ENCODE results near the gene COBL. TPM values are rescaled to one million over a fixed set of nuclear protein-coding genes. Genes with fewer than 3 reads are reported as not detected.

COBL gene
- total RNA-seq, 1 experiment from 2014 or later: 52.3 TPM

GRCh38 chr7:51217804-51218203 lies 98.8 kb downstream of the COBL start:
- Histone ChIP-seq H2AK5ac (ENCODE audit: insufficient read length, low read length) (no peak overlapping the region), H3K23me2 (ENCODE audit: insufficient read length, low read depth, low read length, poor library complexity, severe bottlenecking) (no peaks in the 10 kb centered on the region), H2BK20ac (ENCODE audit: low read depth, low read length, poor library complexity, severe bottlenecking) (no peak overlapping the region), H3K4me2 (ENCODE audit: insufficient read depth, insufficient read length, low read length) (no peak overlapping the region), H3K79me2 (ENCODE audit: insufficient read depth, low read length) (no peaks in the 10 kb centered on the region), H3K14ac (ENCODE audit: insufficient read depth, low read length) (no peak overlapping the region), H2AFZ (ENCODE audit: low read length) (no peak overlapping the region), H4K5ac (ENCODE audit: insufficient read length, low read depth, low read length) (no peak overlapping the region), H3K27me3 (ENCODE audit: insufficient read depth, low read length) (no peaks in the 10 kb centered on the region), H3K4ac (ENCODE audit: low read depth, low read length) (no peak overlapping the region), H4K91ac (ENCODE audit: insufficient read length, low read depth, low read length) (no peak overlapping the region), H3K79me1 (ENCODE audit: insufficient read depth, low read depth, low read length, poor library complexity, severe bottlenecking) (no peaks in the 10 kb centered on the region), H3K18ac (ENCODE audit: insufficient read length, low read depth, low read length) (no peak overlapping the region), H3K4me1 (ENCODE audit: insufficient read depth, low read length) (peaks cover 7% of the 10 kb centered on the region), H2BK120ac (ENCODE audit: low read depth, low read length, poor library complexity, severe bottlenecking) (no peak overlapping the region), H2BK15ac (ENCODE audit: low read depth, low read length) (no peak overlapping the region), H3T11ph (ENCODE audit: low read length) (no peak overlapping the region), H4K20me1 (ENCODE audit: control insufficient read depth, insufficient read depth, insufficient read length) (no peaks in the 10 kb centered on the region), H2BK12ac (ENCODE audit: insufficient read length, low read depth, low read length) (no peak overlapping the region), H4K8ac (replicated peaks; ENCODE audit: insufficient read length, low read depth, low read length) (no peak overlapping the region), H2BK5ac (ENCODE audit: insufficient read length, low read length) (no peak overlapping the region), H3K9ac (ENCODE audit: extremely low read depth, insufficient read length, low read length) (no peak overlapping the region), H3K9me3 (ENCODE audit: control insufficient read depth, low read depth, low read length) (no peaks in the 10 kb centered on the region), H3K56ac (ENCODE audit: insufficient read length, low read depth, low read length) (no peak overlapping the region), H3K27ac (ENCODE audit: insufficient read length, low read depth, low read length) (no peak overlapping the region), H3K23ac (ENCODE audit: insufficient read length, low read depth, low read length) (no peak overlapping the region)
- peaks cover 0 to 18% (median 9%) of the 10 kb centered on the region in 3 experiments; a peak in 4 of 7 replicates for H3K36me3 Mint-ChIP-seq (ENCODE audit: insufficient read depth in 1 of 3, low read depth in 3 of 3)
- H3K9me3 Mint-ChIP-seq: no peaks in the 10 kb centered on the region
- whole genome bisulfite sequencing (ENCODE audit: extremely low coverage, insufficient read length, low lambda C conversion rate): no CpG with 5 or more reads among the region's 6 CpGs
- no peak for TF ChIP-seq CTCF (conservative IDR thresholded peaks at IDR 0.05)
- H3K27me3 Mint-ChIP-seq (ENCODE audit: low read depth): no peaks in the 10 kb centered on the region; the same call in 1 of the 2 replicates
- peaks cover 52 to 55% of the 10 kb centered on the region in 2 experiments for H3K4me1 Mint-ChIP-seq
- H3K4me3 Mint-ChIP-seq: no peak overlapping the region
- no peak for DNase-seq
- no peak overlapping the region for H3K27ac Mint-ChIP-seq

Data from H9 (cell line).